OCI-LY7 (cell line): ENCODE measurements around the gene S1PR4. TPM values are rescaled to one million over a fixed set of nuclear protein-coding genes. Genes with fewer than 3 reads are reported as not detected.

Experiments
- BruUV-seq: library from RNA; stranded (reverse); fragments of 400-500 nt; replicated peaks from 2 replicates; lab custom pipeline; 2021; lab: Mats Ljungman, UMichigan
- CTCF ChIA-PET: fragments of 300-600 bp; sonication (Branson Sonifier 250); formaldehyde crosslinking; loops from one replicate; lab custom pipeline; 2022; ENCODE audit warnings: antibody characterized with exemption; ENCODE audit not compliant: unreplicated experiment; lab: Charles Lee
- POLR2A ChIA-PET: fragments of 300-600 bp; sonication (Branson Sonifier 250); formaldehyde crosslinking; loops from one replicate; lab custom pipeline; 2022; ENCODE audit warnings: antibody characterized with exemption; lab: Charles Lee
- DNase-seq: peaks from one replicate; pipeline ENCODE4 v3.0.0-alpha.2; 2015; ENCODE audit warnings: low spot score
- H2AFZ ChIP-seq: fragments of 200-600 bp; sonication (generic), shearing (Covaris generic); 2 replicates; pipeline ENCODE4 v1.6.1; 2014; ENCODE audit warnings: mild to moderate bottlenecking, antibody characterized with exemption, low read length, moderate library complexity
- H3K27ac ChIP-seq: fragments of 200-600 bp; sonication (generic); 2 replicates; pipeline ENCODE4 v1.5.1; 2014; ENCODE audit warnings: mixed run types, low read depth, mild to moderate bottlenecking, moderate library complexity, low read length, inconsistent platforms; ENCODE audit not compliant: poor library complexity, severe bottlenecking
- H3K36me3 ChIP-seq: fragments of 200-600 bp; sonication (generic); 2 replicates; pipeline ENCODE4 v1.6.1; 2014; ENCODE audit warnings: mild to moderate bottlenecking, antibody characterized with exemption, low read length, moderate library complexity, mixed read lengths; ENCODE audit not compliant: insufficient read depth
- H3K4me1 ChIP-seq: fragments of 200-600 bp; sonication (generic); 2 replicates; pipeline ENCODE4 v1.5.1; 2014; ENCODE audit warnings: mild to moderate bottlenecking, low read length; ENCODE audit not compliant: insufficient read depth, poor library complexity, severe bottlenecking
- H3K4me2 ChIP-seq: fragments of 200-600 bp; sonication (generic); 2 replicates; pipeline ENCODE4 v1.6.1; 2014; ENCODE audit warnings: mild to moderate bottlenecking, low read length
- H3K4me3 ChIP-seq: fragments of 200-600 bp; sonication (generic); 2 replicates; pipeline ENCODE4 v1.5.1; 2014; ENCODE audit warnings: mild to moderate bottlenecking, low read depth, low read length; ENCODE audit not compliant: poor library complexity, severe bottlenecking
- H3K79me2 ChIP-seq: fragments of 200-600 bp; sonication (generic); 2 replicates; pipeline ENCODE4 v1.6.1; 2016; ENCODE audit warnings: low read depth, mild to moderate bottlenecking, low read length, moderate library complexity, mixed read lengths; ENCODE audit not compliant: insufficient read depth
- H3K9me2 ChIP-seq: fragments of 200-600 bp; sonication (generic); 2 replicates; pipeline ENCODE4 v1.6.1; 2016; ENCODE audit warnings: mild to moderate bottlenecking, low read length, mixed read lengths; ENCODE audit not compliant: insufficient read depth
- H3K9me3 ChIP-seq: fragments of 200-600 bp; sonication (generic); 2 replicates; pipeline ENCODE4 v1.6.1; 2014; ENCODE audit warnings: mild to moderate bottlenecking, mixed run types, low read length, mixed read lengths
- H4K20me1 ChIP-seq: fragments of 200-600 bp; sonication (generic); 2 replicates; pipeline ENCODE4 v1.6.1; 2014; ENCODE audit warnings: mild to moderate bottlenecking, antibody characterized with exemption, low read length, moderate library complexity, mixed read lengths; ENCODE audit not compliant: insufficient read depth
- CTCF ChIP-seq: fragments of 200-600 bp; sonication (generic); conservative IDR thresholded peaks from 2 replicates; pipeline ENCODE4 v1.5.1; 2014; ENCODE audit warnings: mild to moderate bottlenecking, antibody characterized with exemption, low read length, moderate library complexity, mixed read lengths
- EZH2phosphoT487 ChIP-seq: fragments of 200-600 bp; sonication (generic); IDR thresholded peaks from 2 replicates; pipeline ENCODE4 v1.6.1; 2018; ENCODE audit warnings: low read depth, borderline replicate concordance, mild to moderate bottlenecking, mixed run types, antibody characterized with exemption, low read length, moderate library complexity, mixed read lengths
- intact Hi-C: fragments of 100-400 bp; cut with micrococcal nuclease; formaldehyde crosslinking; loops from one replicate; pipeline ENCODE4 v1.10.0; 2022; ENCODE audit not compliant: unreplicated experiment
- total RNA-seq, 2 experiments: library from RNA; depleted of rRNA in 1 of 2; stranded (reverse); fragments of >200 nt in 1 of 2; shearing (Covaris generic) in 1 of 2; gene quantifications; 2 replicates each; pipeline ENCODE4 v1.2.3, GENCODE V29; 2014 to 2022

The S1PR4 gene
- total RNA-seq, 2 experiments from 2014 or later, result 25.8 to 34.1 TPM

- Histone ChIP-seq H3K27ac (no peak overlapping the region), H3K4me2 (peak overlapping the region; percentile 6; the same call in 1 of the 2 replicates), H2AFZ (no peak overlapping the region), H3K4me1 (peaks cover 6% of the 10 kb centered on the region), H3K4me3 (no peak overlapping the region), H3K36me3 (no peaks in the 10 kb centered on the region), H3K9me3 (no peaks in the 10 kb centered on the region), H3K9me2 (no peaks in the 10 kb centered on the region), H3K79me2 (no peaks in the 10 kb centered on the region), H4K20me1 (no peaks in the 10 kb centered on the region)
- peak; percentile 87 for DNase-seq
- intact Hi-C loops, result loop anchor here (1.0 to 2.0 kb wide), 4 partner anchors 17 to 213 kb away; no protein-coding TSS in a partner anchor
- ChIA-PET CTCF (interaction anchor here (0.7 kb wide), 1 partner anchor 200 kb away, joined by 4 read pairs; no protein-coding TSS in a partner anchor), POLR2A (no interaction called here)
- TF ChIP-seq EZH2phosphoT487 (no peak), CTCF (peak; percentile 95)
- BruUV-seq, result no TSS peak
Measured at GRCh38 chr19:3163230-3163886, 15.2 kb upstream of the S1PR4 start.

DNA sequence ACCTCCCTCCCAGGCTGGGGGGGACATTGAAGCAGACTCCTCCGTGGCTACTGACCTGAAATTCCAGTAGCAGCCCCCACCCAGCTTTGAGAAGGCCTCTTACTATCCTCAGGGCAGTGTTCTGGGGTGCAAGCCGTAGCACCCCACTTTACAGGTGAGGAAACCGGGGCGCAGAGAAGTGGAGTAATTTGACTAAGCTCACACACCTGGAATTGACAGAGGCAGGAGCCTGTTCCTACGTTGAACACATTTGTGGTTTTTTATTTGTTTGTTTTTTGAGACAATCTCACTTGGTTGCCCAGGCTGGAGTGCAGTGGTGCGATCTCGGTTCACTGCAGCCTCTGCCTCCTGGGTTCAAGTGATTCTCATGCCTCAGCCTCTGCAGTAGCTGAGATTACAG lies 14.6 kb upstream of the S1PR4 start:
- Histone ChIP-seq H3K36me3 (no peaks in the 10 kb centered on the region), H3K79me2 (no peaks in the 10 kb centered on the region), H3K4me2 (no peak overlapping the region), H3K4me3 (no peak overlapping the region), H3K9me3 (no peaks in the 10 kb centered on the region), H4K20me1 (no peaks in the 10 kb centered on the region), H3K9me2 (no peaks in the 10 kb centered on the region), H2AFZ (no peak overlapping the region), H3K4me1 (peaks cover 3% of the 10 kb centered on the region), H3K27ac (no peak overlapping the region)
- no TSS peak for BruUV-seq
- CTCF ChIA-PET, result interaction anchor here (0.5 to 0.7 kb wide), 2 partner anchors 31 to 201 kb away, joined by 3 to 4 read pairs; no protein-coding TSS in a partner anchor
- DNase-seq, result no peak
- POLR2A ChIA-PET, result no interaction called here
- intact Hi-C loops, result loop anchor here (1.0 to 2.0 kb wide), 4 partner anchors 18 to 213 kb away; no protein-coding TSS in a partner anchor
- TF ChIP-seq EZH2phosphoT487 (no peak), CTCF (no peak)
